GM12878 (cell line): ENCODE results near the gene COL9A2. TPM values are rescaled to one million over a fixed set of nuclear protein-coding genes. Genes with fewer than 3 reads are reported as not detected.

Experiments
- ATAC-seq: fragments of 200-7000 bp; cut with Tn5 transposase; 3 replicates; pipeline ENCODE4 v1.9.1; 2020; ENCODE audit warnings: mild to moderate bottlenecking, moderate library complexity
- BruUV-seq: library from RNA; stranded (reverse); fragments of 400-500 nt; replicated peaks from 2 replicates; lab custom pipeline; 2021; lab: Mats Ljungman, UMichigan
- CTCF ChIA-PET: fragments of 300-600 bp; sonication (Branson Sonifier 250); formaldehyde crosslinking; extraction: SDS; loops from one replicate; lab custom pipeline; 2021; ENCODE audit warnings: inconsistent platforms; lab: Yijun Ruan, JAX
- POLR2A ChIA-PET: fragments of 350-600 bp; formaldehyde crosslinking; extraction: SDS; loops from one replicate; lab custom pipeline; 2021; ENCODE audit warnings: inconsistent platforms; lab: Charles Lee
- RAD21 ChIA-PET: fragments of 300-600 bp; sonication (Branson Sonifier 250); formaldehyde crosslinking; loops from one replicate; lab custom pipeline; 2023; ENCODE audit warnings: antibody characterized with exemption; ENCODE audit not compliant: unreplicated experiment; lab: Charles Lee
- SMC1A ChIA-PET: fragments of 300-600 bp; sonication (Branson Sonifier 250); formaldehyde crosslinking; loops from one replicate; lab custom pipeline; 2023; ENCODE audit not compliant: unreplicated experiment, uncharacterized antibody; lab: Charles Lee
- DNase-seq: peaks from one replicate; pipeline ENCODE4 v3.0.0-alpha.2; 2011; ENCODE audit warnings: low read depth, low spot score
- FAIRE-seq: peaks from 3 replicates; lab custom pipeline; 2011; peaks lifted over from hg19 to GRCh38; lab: Jason Lieb, UNC
- H2AFZ ChIP-seq: 2 replicates; pipeline ENCODE4 v1.6.0; 2011; ENCODE audit warnings: low read depth, low read length, control low read depth; ENCODE audit not compliant: control insufficient read depth
- H3K27ac ChIP-seq: 2 replicates; pipeline ENCODE4 v1.5.1; 2011; ENCODE audit warnings: control low read depth; ENCODE audit not compliant: control insufficient read depth, insufficient read depth
- H3K27me3 ChIP-seq, 2 experiments: replicated peaks in 1 of 2; 2 replicates each; pipeline versions ENCODE4 v1.6.0 to v1.6.1; 2011; ENCODE audit warnings: low read length in 1 of 2; ENCODE audit not compliant: control insufficient read depth in 2 of 2, insufficient read depth in 2 of 2
- H3K36me3 ChIP-seq, 2 experiments: 2 replicates each; pipeline ENCODE4 v1.5.1; 2011; ENCODE audit warnings: low read length in 1 of 2; ENCODE audit not compliant: control insufficient read depth in 2 of 2, insufficient read depth in 2 of 2
- H3K4me1 ChIP-seq: 2 replicates; pipeline ENCODE4 v1.6.1; 2011; ENCODE audit warnings: mild to moderate bottlenecking, low read length, moderate library complexity, mixed read lengths; ENCODE audit not compliant: control insufficient read depth, insufficient read depth
- H3K4me2 ChIP-seq: 2 replicates; pipeline ENCODE4 v1.6.0; 2011; ENCODE audit warnings: control low read depth; ENCODE audit not compliant: control insufficient read depth, insufficient read depth
- H3K4me3 ChIP-seq: fragments of 200-600 bp; sonication (generic); 2 replicates; pipeline ENCODE4 v1.5.1; 2016
- H3K79me2 ChIP-seq: 2 replicates; pipeline ENCODE4 v1.6.0; 2011; ENCODE audit warnings: low read length; ENCODE audit not compliant: control insufficient read depth, insufficient read depth
- H3K9ac ChIP-seq: 2 replicates; pipeline ENCODE4 v1.8.0; 2011; ENCODE audit warnings: low read length, control low read depth, mixed read lengths; ENCODE audit not compliant: control insufficient read depth, insufficient read depth
- H3K9me3 ChIP-seq: replicated peaks from 3 replicates; pipeline ENCODE4 v1.5.1; 2011; ENCODE audit warnings: mild to moderate bottlenecking, low read length; ENCODE audit not compliant: control insufficient read depth, insufficient read depth
- H4K20me1 ChIP-seq: 2 replicates; pipeline ENCODE4 v1.6.0; 2011; ENCODE audit not compliant: control insufficient read depth, insufficient read depth
- ESRRA ChIP-seq: IDR thresholded peaks from 2 replicates; pipeline ENCODE4 v1.6.1; 2012; ENCODE audit warnings: mild to moderate bottlenecking, low read length, improper control_type of control experiment
- MEF2B ChIP-seq: fragments of 450-650 bp; IDR thresholded peaks from 2 replicates; pipeline ENCODE4 v1.6.1; 2018; ENCODE audit warnings: mild to moderate bottlenecking, moderate library complexity; ENCODE audit not compliant: partially characterized antibody, poor library complexity, severe bottlenecking
- NR2C2 ChIP-seq: IDR thresholded peaks from 2 replicates; pipeline ENCODE4 v1.6.1; 2011; ENCODE audit warnings: borderline replicate concordance, low read depth; ENCODE audit not compliant: control insufficient read depth, insufficient read length
- ZBED1 ChIP-seq: IDR thresholded peaks from 2 replicates; pipeline ENCODE4 v1.6.1; 2016; ENCODE audit warnings: borderline replicate concordance
- WGBS: methylation state at CpG from one replicate; pipeline ENCODE4 v1.1.6; 2016; ENCODE audit warnings: low lambda C conversion rate; ENCODE audit not compliant: insufficient replicate concordance, insufficient coverage; ENCODE audit errors: missing lambda C conversion rate; 5-methylcytosine and 5-hydroxymethylcytosine counted together
- in situ Hi-C: fragments of 300-500 bp; cut with MboI; formaldehyde crosslinking; loops from 9 replicates; pipeline ENCODE4 v1.14.3; 2018; ENCODE audit warnings: mixed read lengths
- intact Hi-C: fragments of 100-400 bp; cut with micrococcal nuclease; formaldehyde crosslinking; loops from one replicate; pipeline ENCODE4 v1.14.2; 2022; ENCODE audit not compliant: unreplicated experiment
- polyA plus RNA-seq, 11 experiments: library from polyadenylated mRNA; depleted of rRNA in 4 of 11; unstranded in 6 of 11; stranded (reverse) in 5 of 11; fragments of >200 nt; fragmentation: Nextera tagmentation in 4 of 11; fragmentation: Illumina TruSeq in 1 of 11; extraction: Ambion mirVana in 4 of 11; extraction: Trizol in 1 of 11; gene quantifications; 1 replicate in 1 of 11; 2 replicates in 10 of 11; pipeline versions ENCODE4 v1.2.1 to v1.2.3, GENCODE V29; 2011 to 2016; ENCODE audit warnings: inconsistent platforms in 2 of 11, missing spikeins in 2 of 11, low read depth in 1 of 11
- total RNA-seq, 4 experiments: library from RNA; depleted of rRNA in 3 of 4; stranded (reverse); fragments of >200 nt in 3 of 4; fragmentation: Illumina TruSeq in 1 of 4; extraction: Trizol in 1 of 4; gene quantifications; 2 replicates each; pipeline versions ENCODE4 v1.2.1 to v1.2.3, GENCODE V29; 2013 to 2021

The COL9A2 gene
- total and polyA plus RNA-seq, 10 of the 15 experiments (the other 5 are each of a cell fraction or from before 2014, with no cell fraction given): 3.1 to 63.3 (median 22.4) TPM

DNA sequence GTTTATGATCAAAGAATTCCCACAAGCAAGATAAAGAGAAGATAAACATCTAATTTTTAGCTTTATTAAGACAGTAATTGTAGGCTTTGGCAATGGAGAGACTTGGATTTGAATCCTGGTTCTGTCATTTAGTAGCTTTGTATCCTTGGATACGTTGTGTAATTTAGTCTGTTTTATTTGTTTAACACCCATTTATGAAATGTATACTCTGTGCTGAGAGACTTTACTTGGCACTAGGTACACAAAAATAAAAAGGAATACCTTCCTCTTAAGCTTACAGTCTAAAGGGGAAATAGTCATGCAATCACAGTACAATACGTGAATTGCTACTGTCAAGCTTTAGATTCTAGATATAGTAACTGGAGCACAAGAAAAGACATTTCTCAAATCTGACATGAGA, 35.2 kb downstream of the COL9A2 start:
- no peaks in the 10 kb centered on the region for H3K79me2 ChIP-seq
- WGBS: 85% methylated on average over 2 of the region's 2 CpGs
- TF ChIP-seq MEF2B: no peak
- no peak for TF ChIP-seq ESRRA
- RAD21 ChIA-PET: interaction anchor here (1.2 kb wide), 1 partner anchor 129 kb away, joined by 3 read pairs; no protein-coding TSS in a partner anchor
- no peaks in the 10 kb centered on the region for H3K27me3 ChIP-seq
- no peaks in the 10 kb centered on the region for H4K20me1 ChIP-seq
- H3K9me3 ChIP-seq: no peaks in the 10 kb centered on the region
- FAIRE-seq (no peak), ATAC-seq (no peak), DNase-seq (no peak)
- no TSS peak for BruUV-seq
- SMC1A ChIA-PET: interaction anchor here (0.7 to 1.9 kb wide), 12 partner anchors 10 to 75 kb away, joined by 3 to 6 read pairs (median 3); no protein-coding TSS in a partner anchor
- in situ Hi-C loops (no loop called here), intact Hi-C loops (no loop called here)
- H3K4me3 ChIP-seq: no peak overlapping the region
- no peaks in the 10 kb centered on the region for H3K4me1 ChIP-seq
- peaks cover 2 to 21% of the 10 kb centered on the region in 2 experiments; a peak in 2 of 4 replicates for H3K36me3 ChIP-seq
- no peak overlapping the region for H3K9ac ChIP-seq
- POLR2A ChIA-PET: interaction anchor here (1.0 kb wide), 1 partner anchor 23 kb away, joined by 3 read pairs; no protein-coding TSS in a partner anchor
- H3K27ac ChIP-seq: no peak overlapping the region
- no peak overlapping the region for H2AFZ ChIP-seq
- CTCF ChIA-PET: interaction anchor here (0.7 to 1.8 kb wide), 8 partner anchors 9 to 183 kb away, joined by 3 to 8 read pairs (median 3); partner anchors contain the start of gene SMAP2
- no peak overlapping the region for H3K4me2 ChIP-seq

DNA sequence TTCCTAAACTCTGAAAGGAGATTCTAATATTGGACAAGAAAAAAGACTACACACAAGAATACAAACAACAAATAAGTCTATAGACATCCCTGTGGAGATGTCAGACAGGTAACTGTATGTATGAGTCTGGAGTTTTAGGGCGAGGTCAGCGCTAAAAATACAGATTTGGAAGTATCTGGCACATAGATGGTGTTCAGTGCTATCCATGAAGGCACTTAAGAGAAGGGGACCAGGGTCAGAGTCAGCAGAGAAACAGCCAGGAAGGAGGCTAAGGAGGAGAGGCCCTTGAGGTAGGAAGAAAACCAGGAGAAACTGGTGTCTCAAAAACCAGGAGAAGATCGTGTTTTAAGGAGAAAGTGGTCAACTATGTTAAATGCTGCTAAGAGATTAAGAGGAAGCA, 41.0 kb downstream of the COL9A2 start:
- H3K4me2 ChIP-seq: no peak overlapping the region
- no peak for DNase-seq
- H3K9ac ChIP-seq: no peak overlapping the region
- peaks cover 5% of the 10 kb centered on the region; the same call in 1 of the 2 replicates for H3K4me1 ChIP-seq
- in situ Hi-C loops: no loop called here
- no peaks in the 10 kb centered on the region for H3K27me3 ChIP-seq
- ATAC-seq: no peak
- ChIA-PET POLR2A (no interaction called here), RAD21 (no interaction called here), CTCF (interaction anchor here (0.5 kb wide), 1 partner anchor 165 kb away, joined by 4 read pairs; no protein-coding TSS in a partner anchor), SMC1A (interaction anchor here (1.8 kb wide), 1 partner anchor 15 kb away, joined by 9 read pairs; no protein-coding TSS in a partner anchor)
- FAIRE-seq: no peak
- H3K4me3 ChIP-seq: no peak overlapping the region
- intact Hi-C loops: no loop called here
- no peaks in the 10 kb centered on the region for H3K79me2 ChIP-seq
- H2AFZ ChIP-seq: no peak overlapping the region
- H3K9me3 ChIP-seq: no peaks in the 10 kb centered on the region
- H3K36me3 ChIP-seq: peaks cover 0 to 16% of the 10 kb centered on the region in 2 experiments; a peak in 3 of 4 replicates
- TF ChIP-seq ZBED1: no peak
- TF ChIP-seq NR2C2: no peak
- 100% methylated on average over 3 of the region's 3 CpGs for WGBS
- H3K27ac ChIP-seq: no peak overlapping the region
- H4K20me1 ChIP-seq: no peaks in the 10 kb centered on the region
- BruUV-seq: no TSS peak
